Measurements from ENCODE around the gene ABCB9.

The ABCB9 gene

DNA sequence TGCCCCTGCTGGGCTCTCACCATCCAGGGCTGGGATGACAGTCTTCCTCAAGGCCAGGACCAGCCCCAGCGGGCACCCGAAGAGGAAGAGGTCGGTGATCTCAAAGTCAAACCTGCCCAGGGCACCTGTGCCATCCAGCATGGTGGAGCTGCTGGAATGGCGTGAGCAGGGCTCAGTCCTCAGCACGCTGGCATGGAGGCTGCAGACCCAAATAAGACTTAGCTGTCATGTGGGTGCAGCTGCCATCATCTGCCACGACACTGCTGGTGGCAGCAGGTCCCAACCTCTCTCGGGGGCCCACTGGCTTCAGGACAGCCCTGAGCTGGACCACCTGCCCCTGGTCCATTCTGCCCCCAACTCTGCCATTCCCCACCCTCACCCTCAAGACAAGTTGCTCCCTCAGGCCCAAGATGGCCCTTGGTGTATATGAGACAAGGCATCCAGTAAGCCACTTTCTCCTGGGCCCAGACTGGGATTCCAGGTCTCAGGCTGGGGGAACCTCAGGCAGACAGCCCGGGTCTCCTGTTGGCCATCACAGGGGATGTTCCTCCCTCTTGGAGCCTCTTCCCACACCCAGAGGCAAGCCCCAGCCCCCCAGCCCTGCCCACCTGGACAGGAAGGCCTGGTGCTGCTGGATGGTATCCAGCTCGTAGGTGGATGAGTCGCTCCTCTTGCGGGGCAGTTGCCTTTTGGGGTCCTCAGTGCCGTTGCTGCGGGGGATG is 28.7 kb upstream of the ABCB9 start:
- DNase-seq (ENCODE audit: low read depth, low spot score) = no peak

DNA sequence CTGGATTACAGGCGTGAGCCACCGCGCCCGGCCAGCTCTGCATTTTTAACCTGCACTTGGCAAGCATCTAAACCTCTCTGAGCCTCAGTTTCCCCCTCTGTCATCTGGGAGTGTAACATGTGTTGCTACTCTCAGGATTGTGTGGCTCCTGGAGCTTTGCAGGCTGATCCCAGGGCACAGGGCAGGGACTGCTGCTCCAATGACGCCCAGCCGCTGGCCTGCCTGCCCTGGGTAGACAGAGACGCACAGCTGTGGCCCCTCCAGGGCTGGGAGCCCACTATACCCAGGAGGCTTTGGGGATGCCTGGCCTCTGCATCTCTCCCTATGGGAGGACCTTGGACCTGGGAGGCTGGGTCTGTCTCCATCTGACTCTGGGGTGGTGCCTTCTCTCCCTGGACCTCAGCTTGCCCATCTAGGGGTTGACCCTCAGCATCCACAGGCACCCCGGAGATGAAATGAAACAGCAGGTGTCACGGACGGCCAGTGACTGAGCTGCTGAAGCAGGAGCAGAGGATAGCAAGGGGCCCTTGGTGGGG is 27.9 kb upstream of the ABCB9 start:
- DNase-seq (ENCODE audit: low read depth, low spot score) = no peak

DNA sequence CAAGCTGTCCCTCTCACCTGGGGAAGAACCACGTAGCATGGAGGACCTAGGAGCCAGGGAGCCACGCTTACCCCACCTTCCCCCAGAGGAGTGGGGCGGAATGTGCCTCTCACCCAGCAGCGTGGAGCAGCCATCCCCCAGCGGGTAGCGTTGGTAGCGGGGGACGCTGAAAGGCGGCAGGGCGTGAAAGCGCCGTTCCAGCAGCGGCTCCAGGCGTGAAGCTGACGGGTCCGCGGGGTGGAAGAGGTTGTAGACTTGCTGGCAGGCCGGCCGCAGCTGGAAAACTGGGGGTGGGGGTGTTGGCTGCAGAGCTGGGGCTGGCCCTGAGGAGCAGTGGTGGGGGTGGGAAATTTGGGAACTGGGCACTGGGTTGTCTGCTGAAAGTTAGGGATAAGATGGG is 26.1 kb upstream of the ABCB9 start:
- DNase-seq (ENCODE audit: low read depth, low spot score) = no peak

DNA sequence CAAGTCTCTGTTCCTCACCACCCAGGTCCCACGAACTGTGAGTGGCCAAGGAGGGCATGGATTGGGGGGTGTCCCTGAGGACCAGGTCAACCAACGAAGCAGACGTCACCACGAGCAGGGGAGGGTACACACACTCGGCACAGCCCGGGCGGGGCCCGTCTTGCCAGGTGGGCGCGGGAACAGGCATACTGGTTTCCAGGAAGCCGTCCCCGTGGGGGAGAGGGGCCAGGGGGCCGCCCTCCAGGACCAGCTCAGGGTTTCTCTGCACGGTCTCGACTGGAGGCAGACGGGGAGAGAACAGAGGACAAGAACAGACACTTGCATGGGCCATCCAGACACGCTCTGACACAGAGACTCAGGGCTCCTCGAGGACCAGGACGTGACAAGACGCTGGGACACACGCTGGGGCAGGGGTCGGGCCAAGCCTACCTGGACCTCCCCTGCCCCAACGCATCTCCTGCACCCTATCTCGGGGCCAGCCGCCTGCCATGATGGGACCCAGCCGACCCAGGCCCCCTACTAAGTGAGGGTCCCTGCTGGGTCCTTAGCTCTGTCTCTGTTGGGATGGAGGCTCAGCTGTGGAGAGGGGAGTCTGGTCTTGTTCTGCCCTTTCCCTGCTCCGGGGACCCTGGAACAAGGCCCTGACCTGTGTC is 25.5 kb upstream of the ABCB9 start:
- DNase-seq (ENCODE audit: low read depth, low spot score) = no peak

DNA sequence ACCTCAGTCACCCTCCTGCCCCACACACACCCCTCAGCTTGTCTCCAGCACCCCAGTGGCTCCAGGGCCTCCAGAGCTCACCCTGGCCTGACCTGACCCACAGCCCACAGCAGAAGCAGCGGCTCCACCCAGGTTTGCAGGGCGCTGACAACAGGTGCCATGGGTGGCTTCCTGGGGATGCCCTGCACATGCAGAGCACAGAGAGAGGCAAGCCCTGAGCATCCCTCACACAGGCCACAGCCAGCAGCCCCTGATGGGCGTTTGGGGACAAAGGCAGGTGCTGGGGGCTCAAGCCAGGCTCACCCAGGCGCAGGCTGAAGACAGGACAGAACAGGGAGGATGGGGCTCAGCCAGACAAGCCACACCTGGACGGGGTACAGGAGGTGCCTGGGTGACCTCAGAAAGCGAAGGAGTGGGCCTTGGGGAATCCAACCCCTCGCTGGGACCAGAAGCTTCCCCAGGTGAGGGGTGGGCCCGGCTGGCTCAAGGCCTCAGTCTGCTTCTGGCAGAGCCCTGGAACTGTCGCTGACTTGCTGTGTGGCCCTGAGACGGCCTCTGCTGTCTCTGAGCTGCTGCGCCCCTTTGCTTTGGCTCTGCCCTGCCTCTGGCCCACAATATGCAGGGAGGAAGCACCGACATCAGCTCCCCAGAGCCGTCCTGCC is 24.8 kb upstream of the ABCB9 start:
- no peak for DNase-seq (ENCODE audit: low read depth, low spot score)

DNA sequence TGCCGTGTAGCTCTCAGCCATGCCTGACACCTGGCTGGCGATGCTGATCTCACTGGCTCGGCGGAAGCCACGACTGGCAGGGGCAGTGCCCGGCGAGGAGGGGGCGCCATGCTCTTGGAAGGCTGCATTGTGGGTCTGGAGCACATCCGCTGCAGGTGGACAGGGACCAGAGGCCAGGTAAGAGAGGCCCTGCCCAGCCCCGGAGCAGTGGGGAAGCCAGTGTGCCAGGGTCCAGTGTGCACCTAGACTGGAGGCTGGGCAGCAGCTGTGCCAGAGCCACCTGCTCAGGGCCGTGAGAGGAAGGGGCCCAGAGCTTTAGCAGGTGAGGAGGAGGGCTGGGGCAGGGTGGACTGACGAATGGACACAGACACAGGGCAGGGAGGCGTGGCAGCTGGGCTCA is 24.3 kb upstream of the ABCB9 start:
- DNase-seq (ENCODE audit: low read depth, low spot score) = no peak

DNA sequence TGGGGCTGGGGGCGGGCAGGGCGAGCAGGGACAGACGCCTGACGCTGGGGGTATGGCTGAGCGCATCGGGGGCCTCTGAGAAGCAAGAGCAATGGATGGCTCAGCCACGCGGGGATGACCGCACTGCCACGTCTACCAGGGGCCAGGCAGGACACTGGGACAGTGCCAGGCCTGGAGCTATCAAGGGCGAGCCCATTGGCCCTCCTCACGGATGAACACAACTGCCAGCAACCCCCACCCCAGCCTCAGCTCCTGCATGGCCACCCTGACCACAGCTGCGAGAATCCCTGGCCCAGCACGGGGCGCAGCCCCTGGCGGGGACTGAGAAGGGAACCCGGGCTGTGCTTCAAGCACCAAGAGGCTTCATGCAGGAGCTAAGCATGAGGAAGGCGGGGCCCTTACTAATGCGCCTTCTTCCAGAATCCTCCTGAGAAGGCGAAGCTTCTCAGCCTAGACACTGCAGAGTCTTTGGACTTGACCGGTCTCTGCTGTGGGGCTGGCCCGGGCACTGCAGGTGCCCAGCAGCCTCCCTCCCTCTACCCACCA is 23.7 kb upstream of the ABCB9 start:
- DNase-seq (ENCODE audit: low read depth, low spot score) = no peak

DNA sequence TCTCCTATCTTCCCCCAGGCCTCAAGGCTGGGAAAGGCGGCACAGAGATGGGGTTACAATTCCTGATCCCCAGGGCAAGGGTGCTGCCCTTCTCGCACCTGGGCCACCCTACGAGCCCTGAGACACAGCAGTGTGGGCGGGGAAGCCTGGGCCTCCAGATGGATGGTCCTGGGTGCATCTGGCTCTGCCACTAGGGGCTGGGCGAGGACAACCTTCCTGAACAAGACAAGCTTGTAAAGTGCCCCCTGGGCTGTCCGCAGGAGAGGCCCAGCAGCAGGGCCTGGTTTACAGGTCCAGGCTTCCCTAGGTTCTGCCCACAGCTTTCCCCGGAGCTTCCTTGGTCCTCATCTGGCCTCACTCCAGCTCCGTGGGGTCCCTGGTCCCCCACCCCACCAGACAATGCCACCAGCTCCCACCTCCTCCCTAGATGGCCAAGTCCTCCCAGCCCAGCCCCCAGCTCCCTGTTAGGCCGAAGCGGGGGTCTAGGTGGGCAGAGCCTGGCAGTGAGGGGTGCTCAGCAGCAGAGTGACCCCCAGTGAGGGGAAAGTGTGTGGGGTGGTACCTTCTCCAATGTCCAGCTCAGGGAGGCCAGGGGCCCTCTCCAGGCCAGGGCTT is 23.1 kb upstream of the ABCB9 start:
- no peak for DNase-seq (ENCODE audit: low read depth, low spot score)

DNA sequence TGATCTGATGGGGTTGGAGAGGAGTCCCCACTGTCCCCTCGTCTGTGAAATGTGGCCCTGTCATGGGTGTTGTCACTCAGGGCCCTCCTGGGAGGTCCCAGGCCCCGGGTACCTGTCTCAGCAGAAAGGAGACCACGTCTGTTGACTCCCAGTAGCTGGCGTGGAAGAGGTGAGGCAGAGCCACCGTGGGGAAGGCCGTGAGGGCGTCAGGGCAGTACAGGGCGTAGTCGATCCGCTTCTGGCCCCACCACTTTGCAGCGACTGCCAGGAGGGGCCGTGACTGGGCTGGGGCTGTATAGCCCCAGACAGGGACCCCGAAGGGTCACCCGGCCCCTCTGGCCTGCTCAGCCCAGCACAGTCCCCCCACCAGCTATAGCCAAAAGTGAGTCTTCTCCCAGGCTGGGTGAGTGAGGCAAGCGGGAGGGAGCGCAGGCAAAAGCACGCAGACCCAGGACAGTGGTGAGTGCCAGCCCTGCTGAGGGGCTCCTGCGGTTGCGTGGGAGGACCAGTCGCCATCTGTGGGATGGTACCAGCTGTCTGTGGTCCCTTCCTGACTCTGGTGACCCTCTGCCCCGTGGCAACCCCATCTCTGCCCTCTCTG is 22.4 kb upstream of the ABCB9 start:
- no peak for DNase-seq (ENCODE audit: low read depth, low spot score)

DNA sequence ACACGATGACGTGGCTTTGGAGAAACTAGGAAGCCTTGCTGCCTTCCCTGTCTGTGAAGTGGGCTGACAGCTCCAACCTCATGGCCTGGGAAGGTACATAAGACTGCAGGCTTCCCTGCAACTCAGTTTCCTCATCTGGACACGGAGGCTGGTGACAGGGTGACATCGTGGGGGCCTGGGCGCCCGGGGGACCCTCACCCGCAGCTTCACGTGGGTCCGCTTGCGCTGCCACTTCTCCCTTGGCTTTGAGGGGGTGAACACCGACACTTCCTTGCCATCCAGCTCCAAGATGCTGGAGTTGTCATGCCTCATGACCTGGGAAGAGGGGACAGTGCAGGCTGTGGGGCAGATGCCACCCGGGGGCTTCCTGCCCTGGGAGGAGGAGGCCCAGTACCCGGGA is 21.8 kb upstream of the ABCB9 start:
- no peak for DNase-seq (ENCODE audit: low read depth, low spot score)

DNA sequence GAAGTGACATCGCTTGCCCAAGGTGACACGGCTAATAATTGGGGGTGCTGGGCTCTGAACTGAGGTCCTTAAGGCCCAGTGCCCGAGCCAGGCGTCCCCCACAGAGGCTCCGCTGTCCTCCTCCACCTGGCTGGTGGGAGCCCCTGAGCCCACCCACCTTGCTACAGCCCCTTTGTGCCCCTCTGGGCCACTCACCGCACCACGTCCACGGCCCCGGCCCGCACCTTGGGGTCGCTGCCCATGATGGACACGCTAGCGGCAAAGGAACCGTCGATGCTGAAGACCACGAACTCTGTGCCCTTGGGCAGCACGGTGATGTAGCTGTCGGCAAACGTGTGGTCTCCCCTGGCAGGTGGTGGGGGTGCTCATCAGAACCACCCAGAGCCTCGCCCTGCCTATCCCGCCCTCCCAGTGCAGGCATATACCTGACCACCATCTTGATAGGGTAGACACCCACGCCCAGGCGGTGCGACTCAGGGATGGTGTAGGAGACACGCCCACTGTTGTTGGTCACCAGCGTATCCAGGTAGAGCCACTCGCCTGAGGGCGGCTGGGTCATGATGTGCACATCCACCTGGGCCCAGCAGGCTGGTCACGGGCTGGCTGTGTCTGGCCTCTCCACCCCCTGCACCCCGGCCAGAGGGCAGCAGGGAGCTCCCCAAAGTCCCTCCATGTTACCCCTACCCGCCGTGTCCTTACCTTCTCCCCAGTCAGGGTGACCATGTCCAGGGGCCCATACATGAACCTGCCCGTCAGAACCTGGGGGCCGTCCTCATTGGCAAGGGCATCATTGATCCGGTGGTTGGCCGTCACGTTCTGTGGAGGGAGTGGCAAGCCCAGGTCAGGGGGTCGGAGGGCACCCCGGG is 21.1 kb upstream of the ABCB9 start:
- no peak for DNase-seq (ENCODE audit: low read depth, low spot score)

DNA sequence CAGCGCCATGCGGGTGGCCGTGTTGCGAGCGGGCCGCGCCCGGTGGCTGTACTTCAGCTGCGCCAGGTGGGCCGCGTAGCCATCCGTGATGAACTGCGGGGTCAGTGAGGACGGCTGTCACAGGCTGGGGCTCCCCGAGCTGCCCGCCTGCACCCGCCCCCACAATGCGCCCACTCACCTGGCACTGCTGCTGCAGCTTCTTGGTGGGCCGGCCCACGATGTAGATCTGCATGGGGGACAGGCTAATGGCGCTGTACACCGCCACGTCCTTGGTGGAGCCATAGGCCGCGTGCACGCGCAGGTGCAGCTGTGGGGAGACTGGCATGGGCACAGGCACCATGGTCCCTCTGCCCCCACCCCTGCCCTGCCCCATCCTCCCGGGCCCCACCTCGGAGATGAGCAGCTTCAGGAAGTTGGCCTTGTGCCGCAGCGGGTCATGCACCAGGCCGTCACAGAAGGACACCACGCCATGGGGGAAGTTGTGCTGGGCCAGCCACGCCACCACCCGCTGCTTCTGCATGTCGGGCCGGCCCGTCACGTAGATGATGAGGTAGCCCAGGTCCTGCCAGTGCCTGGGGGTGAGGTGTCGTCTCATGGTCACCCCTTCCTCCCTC is 20.1 kb upstream of the ABCB9 start:
- DNase-seq (ENCODE audit: low read depth, low spot score) = no peak

DNA sequence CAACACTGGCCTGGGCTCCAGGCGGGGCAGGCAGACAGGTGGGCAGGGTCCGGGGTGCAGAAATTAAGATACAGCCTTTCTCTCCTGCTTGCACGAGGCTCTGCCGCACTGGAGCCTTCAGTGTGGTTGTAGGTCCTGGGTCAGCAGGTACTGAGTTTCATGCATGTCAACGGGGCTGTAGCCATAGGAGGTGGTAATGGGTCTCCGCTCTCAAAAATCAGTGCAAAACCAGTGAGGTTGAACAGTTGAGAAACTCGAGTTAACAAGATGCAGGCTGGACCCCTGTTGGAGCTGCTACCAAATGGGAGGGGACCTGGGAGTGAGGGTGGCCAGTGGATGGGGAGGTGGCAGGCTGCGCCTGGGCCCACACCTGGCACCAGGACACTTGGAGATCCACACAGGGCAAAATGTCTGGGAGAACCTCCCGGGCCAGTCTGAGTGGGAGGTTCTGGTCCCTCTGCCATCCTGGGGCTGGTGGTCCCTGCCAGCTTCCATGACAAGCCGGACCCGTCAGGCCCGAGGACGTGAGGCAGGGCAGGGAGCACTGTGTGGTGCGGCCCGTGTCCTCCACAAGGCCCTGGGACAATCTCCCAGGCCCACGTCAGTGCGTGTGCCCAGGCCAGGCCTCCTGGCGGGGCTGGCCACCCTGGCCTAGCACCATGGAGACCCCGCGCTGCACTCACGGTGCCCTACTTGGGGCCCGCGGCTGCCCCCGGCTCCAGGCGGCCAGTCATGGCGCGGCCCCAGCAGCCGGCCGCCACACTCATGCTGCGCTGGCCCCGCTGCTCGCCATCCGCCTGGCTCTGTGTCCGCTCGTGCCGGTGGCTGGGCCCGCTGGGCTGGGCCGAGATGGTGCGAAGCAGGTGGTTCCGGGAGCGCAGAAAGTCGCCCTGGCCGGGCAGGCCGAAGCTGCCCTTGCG is 19.3 kb upstream of the ABCB9 start:
- DNase-seq (ENCODE audit: low read depth, low spot score) = no peak

DNA sequence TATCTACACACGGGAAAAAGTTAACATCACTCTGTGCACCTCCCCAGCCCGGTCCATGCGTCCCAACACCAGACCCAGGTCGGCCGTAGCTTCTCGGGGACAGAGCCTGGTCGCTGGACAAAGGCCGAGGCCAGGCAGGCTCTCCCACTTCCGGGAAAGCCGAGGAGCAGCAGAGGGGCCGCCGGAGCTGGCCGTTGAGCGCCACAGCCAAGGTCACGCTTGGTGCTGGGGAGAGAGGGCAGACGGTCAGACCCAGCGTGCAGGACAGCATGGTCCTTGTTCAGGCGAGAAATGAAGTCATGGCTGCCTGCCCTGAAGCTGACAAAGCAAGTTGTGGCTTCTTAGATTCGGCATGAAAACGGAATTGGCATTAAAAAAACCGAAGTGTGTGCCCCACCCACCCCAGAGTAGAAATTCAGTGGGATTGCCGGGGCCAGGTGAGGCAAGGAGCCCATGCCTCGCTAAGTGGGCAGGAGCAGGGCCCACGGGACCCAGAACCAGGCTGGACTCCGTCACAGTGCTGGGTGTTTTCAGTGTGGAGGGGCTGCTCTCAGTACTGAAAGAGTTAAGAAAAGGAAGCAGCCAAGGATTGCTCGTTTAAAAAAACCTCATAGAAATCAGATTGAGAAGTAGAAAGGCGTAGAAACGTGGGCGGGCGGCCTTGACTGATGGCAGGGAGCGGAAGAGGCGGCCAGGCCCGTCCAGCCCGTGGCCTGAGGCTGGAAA is 18.5 kb upstream of the ABCB9 start:
- DNase-seq (ENCODE audit: low read depth, low spot score) = no peak

DNA sequence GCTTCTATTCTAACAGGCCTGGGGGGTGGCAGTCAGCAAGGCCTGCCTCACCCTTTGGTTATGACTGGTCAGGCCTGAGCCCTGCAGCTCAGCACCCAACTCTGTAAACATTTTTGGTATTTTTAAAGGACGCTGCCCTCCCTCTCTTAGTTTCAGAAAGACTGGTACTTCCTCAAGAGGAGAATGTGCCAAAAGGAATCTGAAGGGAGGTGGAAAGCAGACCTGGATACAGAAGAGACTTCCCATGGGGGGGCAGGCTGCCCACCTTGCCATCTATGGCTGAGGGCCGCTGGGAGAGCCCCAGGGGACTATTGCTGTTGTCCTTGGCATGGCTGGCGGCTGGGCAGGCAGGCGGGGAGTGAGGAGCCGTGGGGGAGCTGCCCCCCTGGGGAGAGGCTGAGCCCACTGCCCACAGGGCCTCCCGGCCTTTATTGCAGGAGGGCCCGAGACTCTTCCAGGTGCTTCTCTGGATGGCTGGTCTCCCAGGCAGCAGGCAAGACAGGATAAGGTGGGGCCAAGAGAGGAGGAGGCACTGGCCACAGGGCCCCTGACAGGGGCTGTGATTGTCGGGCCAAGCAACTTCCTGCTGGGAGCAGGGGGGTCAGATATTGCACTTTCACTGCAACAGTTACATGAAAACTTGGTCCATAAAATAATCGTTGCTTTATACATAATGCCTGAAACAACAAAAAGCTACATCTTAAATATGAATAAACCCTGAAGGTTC is 17.7 kb upstream of the ABCB9 start:
- DNase-seq (ENCODE audit: low read depth, low spot score) = no peak

DNA sequence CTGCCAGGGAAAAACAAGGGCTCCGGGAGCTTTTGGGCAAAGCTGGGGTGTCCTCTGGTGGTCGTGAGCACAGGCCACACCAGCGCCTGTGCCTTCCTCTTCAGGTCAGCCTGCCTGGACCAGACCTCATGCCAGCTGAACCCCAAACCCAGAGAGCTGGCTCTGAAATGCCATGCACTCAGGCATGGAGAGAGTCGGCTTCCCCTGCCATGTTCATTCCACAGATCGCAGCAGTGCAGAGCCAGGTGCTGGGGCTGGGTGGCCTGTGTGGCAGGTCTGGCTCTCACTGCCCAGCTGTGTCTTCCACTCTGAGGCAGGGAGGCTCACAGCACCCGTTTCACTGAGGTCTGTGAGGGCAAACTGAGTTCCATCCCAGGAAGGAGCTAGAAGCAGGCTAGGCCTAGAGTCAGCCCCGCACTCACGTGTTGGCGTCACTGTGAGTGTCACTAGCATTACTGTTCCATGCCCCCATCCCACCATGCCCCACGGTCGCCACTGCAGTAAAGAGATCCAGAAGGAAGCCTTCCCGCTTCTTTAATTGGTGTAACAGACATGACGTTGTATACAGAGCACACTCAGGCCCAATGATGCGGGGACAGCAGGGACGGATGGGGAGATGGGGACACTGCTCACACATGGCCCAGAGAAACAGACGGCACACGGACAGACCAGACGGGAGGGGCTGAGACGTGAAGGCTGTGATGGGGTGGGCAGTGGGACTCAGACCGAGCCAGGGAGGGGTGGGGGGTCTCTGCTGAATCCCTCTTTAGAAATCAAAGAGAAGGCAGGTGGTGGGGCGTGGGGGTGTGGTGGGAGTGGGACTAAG is 16.9 kb upstream of the ABCB9 start:
- no peak for DNase-seq (ENCODE audit: low read depth, low spot score)

DNA sequence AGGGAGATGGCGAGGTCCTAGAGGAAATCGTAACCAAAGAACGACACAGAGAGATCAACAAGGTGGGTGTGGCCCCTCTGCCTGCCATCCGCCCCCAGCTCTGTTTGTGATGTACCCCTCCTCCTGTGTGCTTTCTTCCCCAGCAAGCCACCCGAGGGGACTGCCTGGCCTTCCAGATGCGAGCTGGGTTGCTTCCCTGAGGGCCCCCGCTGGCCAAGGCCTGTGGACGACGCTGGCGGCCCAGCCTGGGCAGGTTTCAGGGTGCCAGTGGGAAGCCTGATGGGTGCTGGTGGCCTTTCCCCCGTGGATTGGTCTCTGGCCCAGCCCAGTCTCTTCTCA is 16.2 kb upstream of the ABCB9 start:
- DNase-seq (ENCODE audit: low read depth, low spot score) = no peak

All from iPS DF 19.7 (cell line).